ENCODE data around the gene TDRD12.
"Not testable (repeated sequence)": the region's sequence is repeated elsewhere in the genome, so short reads cannot be mapped to it uniquely, and the experiment has no call there.

Gene TDRD12

GRCh38 chr19:32831611-32832010, 112.0 kb downstream of the TDRD12 start:
- Histone ChIP-seq H2AK5ac (ENCODE audit: low read length, severe bottlenecking) (peak overlapping the region; percentile 29), H3K9ac (ENCODE audit: low read length) (no peak overlapping the region), H3K4me2 (ENCODE audit: low read length, poor library complexity, severe bottlenecking) (no peak overlapping the region), H3K36me3 (ENCODE audit: control insufficient read depth in 1 of 2, insufficient read depth in 2 of 2, low read depth in 1 of 2, low read length in 2 of 2) (no peaks in the 10 kb centered on the region), H3K4me3 (ENCODE audit: insufficient read depth in 1 of 2, low read depth in 1 of 2, low read length in 2 of 2) (no peak overlapping the region), H4K91ac (ENCODE audit: low read length) (no peak overlapping the region), H3K14ac (ENCODE audit: low read length in 2 of 2) (no peak overlapping the region), H3K27me3 (ENCODE audit: control insufficient read depth in 1 of 2, insufficient read depth in 1 of 2, low read length in 2 of 2) (no peaks in the 10 kb centered on the region), H3K9me3 (ENCODE audit: control insufficient read depth, low read length) (no peaks in the 10 kb centered on the region), H2BK5ac (ENCODE audit: low read depth, low read length, poor library complexity, severe bottlenecking) (no peak overlapping the region), H2BK12ac (ENCODE audit: low read length in 2 of 2) (no peak overlapping the region), H2BK120ac (ENCODE audit: low read depth, low read length) (no peak overlapping the region), H3K79me1 (replicated peaks; ENCODE audit: low read length, poor library complexity, severe bottlenecking) (no peaks in the 10 kb centered on the region), H4K8ac (ENCODE audit: low read length) (no peak overlapping the region), H2BK15ac (ENCODE audit: low read depth, poor library complexity, severe bottlenecking) (no peak overlapping the region), H3K23ac (ENCODE audit: low read length in 2 of 2) (no peak overlapping the region), H3K18ac (ENCODE audit: low read depth in 1 of 2, low read length in 2 of 2) (no peak overlapping the region), H2AFZ (ENCODE audit: low read depth, low read length) (no peak overlapping the region), H3K4me1 (ENCODE audit: control insufficient read depth, insufficient read depth, low read depth, low read length) (peaks cover 7% of the 10 kb centered on the region), H3K27ac (ENCODE audit: low read length, poor library complexity, severe bottlenecking) (peak overlapping the region; percentile 0), H3K4ac (ENCODE audit: low read depth in 1 of 2, low read length in 2 of 2) (no peak overlapping the region)
- WGBS = 90% methylated on average over 5 of the region's 5 CpGs
- DNase-seq = no peak

DNA sequence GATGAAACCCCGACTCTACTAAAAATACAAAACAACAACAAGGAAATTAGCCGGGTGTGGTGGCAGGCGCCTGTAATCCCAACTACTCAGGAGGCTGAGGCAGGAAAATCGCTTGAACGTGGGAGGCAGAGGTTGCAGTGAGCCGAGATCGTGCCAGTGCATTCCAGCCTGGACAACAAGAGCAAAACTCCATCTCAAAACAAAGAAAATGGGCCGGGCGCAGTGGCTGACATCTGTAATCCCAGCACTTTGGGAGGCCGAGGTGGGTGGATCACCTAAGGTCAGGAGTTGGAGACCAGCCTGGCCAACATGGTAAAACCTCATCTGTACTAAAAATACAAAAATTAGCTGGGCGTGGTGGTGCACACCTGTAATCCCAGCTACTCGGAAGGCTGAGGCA, 112.5 kb downstream of the TDRD12 start:
- not testable (repeated sequence) for H3K14ac ChIP-seq (ENCODE audit: low read length in 2 of 2); H2AFZ ChIP-seq (ENCODE audit: low read depth, low read length); H3K4me3 ChIP-seq (ENCODE audit: insufficient read depth in 1 of 2, low read depth in 1 of 2, low read length in 2 of 2); H3K36me3 ChIP-seq (ENCODE audit: control insufficient read depth in 1 of 2, insufficient read depth in 2 of 2, low read depth in 1 of 2, low read length in 2 of 2); H3K4me1 ChIP-seq (ENCODE audit: control insufficient read depth, insufficient read depth, low read depth, low read length); H2BK15ac ChIP-seq (ENCODE audit: low read depth, poor library complexity, severe bottlenecking); H3K4ac ChIP-seq (ENCODE audit: low read depth in 1 of 2, low read length in 2 of 2); H3K27ac ChIP-seq (ENCODE audit: low read length, poor library complexity, severe bottlenecking); H3K79me1 ChIP-seq (replicated peaks; ENCODE audit: low read length, poor library complexity, severe bottlenecking); H3K18ac ChIP-seq (ENCODE audit: low read depth in 1 of 2, low read length in 2 of 2); H3K27me3 ChIP-seq (ENCODE audit: control insufficient read depth in 1 of 2, insufficient read depth in 1 of 2, low read length in 2 of 2); H2BK12ac ChIP-seq (ENCODE audit: low read length in 2 of 2); H3K4me2 ChIP-seq (ENCODE audit: low read length, poor library complexity, severe bottlenecking); H4K91ac ChIP-seq (ENCODE audit: low read length); H3K9me3 ChIP-seq (ENCODE audit: control insufficient read depth, low read length); H3K23ac ChIP-seq (ENCODE audit: low read length in 2 of 2); H2AK5ac ChIP-seq (ENCODE audit: low read length, severe bottlenecking); H4K8ac ChIP-seq (ENCODE audit: low read length); H2BK120ac ChIP-seq (ENCODE audit: low read depth, low read length); H2BK5ac ChIP-seq (ENCODE audit: low read depth, low read length, poor library complexity, severe bottlenecking); H3K9ac ChIP-seq (ENCODE audit: low read length); DNase-seq
- 94% methylated on average over 12 of the region's 12 CpGs for WGBS

DNA sequence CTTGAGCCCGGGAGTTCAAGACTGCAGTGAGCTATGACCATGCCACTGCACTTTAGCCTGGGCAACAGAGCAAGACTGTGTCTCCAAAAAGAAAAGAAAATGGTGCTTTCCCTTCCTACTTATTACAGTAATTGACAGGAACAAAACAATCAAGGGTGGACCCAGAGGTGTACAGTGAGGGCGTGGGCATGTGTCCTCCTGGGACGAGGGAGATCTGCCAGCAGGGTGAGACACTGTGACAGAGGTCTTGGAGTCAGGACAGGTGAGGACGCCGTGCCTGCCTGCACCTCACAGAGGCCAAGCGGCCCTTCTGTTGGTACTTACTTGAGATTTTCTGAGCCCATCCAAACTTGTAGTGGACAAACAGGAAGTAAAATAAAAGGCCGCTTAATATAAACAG, 113.3 kb downstream of the TDRD12 start:
- H3K23ac ChIP-seq (ENCODE audit: low read length in 2 of 2); H3K9ac ChIP-seq (ENCODE audit: low read length); H3K4ac ChIP-seq (ENCODE audit: low read depth in 1 of 2, low read length in 2 of 2); H2BK15ac ChIP-seq (ENCODE audit: low read depth, poor library complexity, severe bottlenecking); H3K4me2 ChIP-seq (ENCODE audit: low read length, poor library complexity, severe bottlenecking); H3K9me3 ChIP-seq (ENCODE audit: control insufficient read depth, low read length); H4K91ac ChIP-seq (ENCODE audit: low read length); H2BK12ac ChIP-seq (ENCODE audit: low read length in 2 of 2); H4K8ac ChIP-seq (ENCODE audit: low read length); DNase-seq; H3K18ac ChIP-seq (ENCODE audit: low read depth in 1 of 2, low read length in 2 of 2); H3K27me3 ChIP-seq (ENCODE audit: control insufficient read depth in 1 of 2, insufficient read depth in 1 of 2, low read length in 2 of 2); H2AFZ ChIP-seq (ENCODE audit: low read depth, low read length); H2BK120ac ChIP-seq (ENCODE audit: low read depth, low read length); H3K4me1 ChIP-seq (ENCODE audit: control insufficient read depth, insufficient read depth, low read depth, low read length); H2BK5ac ChIP-seq (ENCODE audit: low read depth, low read length, poor library complexity, severe bottlenecking); H3K27ac ChIP-seq (ENCODE audit: low read length, poor library complexity, severe bottlenecking); H3K36me3 ChIP-seq (ENCODE audit: control insufficient read depth in 1 of 2, insufficient read depth in 2 of 2, low read depth in 1 of 2, low read length in 2 of 2); H3K79me1 ChIP-seq (replicated peaks; ENCODE audit: low read length, poor library complexity, severe bottlenecking); H3K4me3 ChIP-seq (ENCODE audit: insufficient read depth in 1 of 2, low read depth in 1 of 2, low read length in 2 of 2): not testable (repeated sequence)
- H2AK5ac ChIP-seq (ENCODE audit: low read length, severe bottlenecking) = peak overlapping the region; percentile 33
- WGBS = 91% methylated on average over 7 of the region's 7 CpGs
- peak overlapping the region in 1 of 2 experiments; percentile 64 for H3K14ac ChIP-seq (ENCODE audit: low read length in 2 of 2)

DNA sequence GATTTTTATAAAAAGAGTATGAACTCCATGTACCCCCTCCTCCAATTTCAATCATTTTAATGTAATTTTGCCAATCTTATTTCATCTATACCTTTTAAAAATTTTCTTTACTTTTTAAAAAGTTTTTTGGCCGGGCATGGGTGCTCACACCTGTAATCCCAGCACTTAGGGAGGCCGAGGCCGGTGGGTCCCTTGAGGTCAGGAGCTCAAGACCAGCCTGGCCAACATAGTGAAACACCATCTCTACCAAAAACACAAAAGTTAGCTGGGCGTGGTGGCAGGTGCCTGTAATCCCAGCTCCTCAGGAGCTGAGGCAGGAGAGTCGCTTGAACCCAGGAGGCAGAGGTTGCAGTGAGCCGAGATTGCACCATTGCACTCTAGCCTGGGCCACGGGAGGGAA, 113.8 kb downstream of the TDRD12 start:
- not testable (repeated sequence) for H4K91ac ChIP-seq (ENCODE audit: low read length); H2BK120ac ChIP-seq (ENCODE audit: low read depth, low read length); H3K18ac ChIP-seq (ENCODE audit: low read depth in 1 of 2, low read length in 2 of 2); H3K4ac ChIP-seq (ENCODE audit: low read depth in 1 of 2, low read length in 2 of 2); H3K23ac ChIP-seq (ENCODE audit: low read length in 2 of 2); H2AFZ ChIP-seq (ENCODE audit: low read depth, low read length); H2BK12ac ChIP-seq (ENCODE audit: low read length in 2 of 2); DNase-seq; H3K4me2 ChIP-seq (ENCODE audit: low read length, poor library complexity, severe bottlenecking); H3K14ac ChIP-seq (ENCODE audit: low read length in 2 of 2); H2BK15ac ChIP-seq (ENCODE audit: low read depth, poor library complexity, severe bottlenecking); H3K79me1 ChIP-seq (replicated peaks; ENCODE audit: low read length, poor library complexity, severe bottlenecking); H3K9me3 ChIP-seq (ENCODE audit: control insufficient read depth, low read length); H3K4me3 ChIP-seq (ENCODE audit: insufficient read depth in 1 of 2, low read depth in 1 of 2, low read length in 2 of 2); H4K8ac ChIP-seq (ENCODE audit: low read length); H2BK5ac ChIP-seq (ENCODE audit: low read depth, low read length, poor library complexity, severe bottlenecking); H3K4me1 ChIP-seq (ENCODE audit: control insufficient read depth, insufficient read depth, low read depth, low read length); H3K27ac ChIP-seq (ENCODE audit: low read length, poor library complexity, severe bottlenecking); H2AK5ac ChIP-seq (ENCODE audit: low read length, severe bottlenecking); H3K36me3 ChIP-seq (ENCODE audit: control insufficient read depth in 1 of 2, insufficient read depth in 2 of 2, low read depth in 1 of 2, low read length in 2 of 2); H3K9ac ChIP-seq (ENCODE audit: low read length); H3K27me3 ChIP-seq (ENCODE audit: control insufficient read depth in 1 of 2, insufficient read depth in 1 of 2, low read length in 2 of 2)
- WGBS = 94% methylated on average over 5 of the region's 7 CpGs

Data from mesenchymal stem cell (in vitro differentiated cells and primary cell).